ENCODE data around the gene ANKRD16. TPM values are rescaled to one million over a fixed set of nuclear protein-coding genes. Genes with fewer than 3 reads are reported as not detected.

The ANKRD16 gene
- total and polyA plus RNA-seq, 2 donors from 2014 or later: 6.7 to 7.1 TPM

DNA sequence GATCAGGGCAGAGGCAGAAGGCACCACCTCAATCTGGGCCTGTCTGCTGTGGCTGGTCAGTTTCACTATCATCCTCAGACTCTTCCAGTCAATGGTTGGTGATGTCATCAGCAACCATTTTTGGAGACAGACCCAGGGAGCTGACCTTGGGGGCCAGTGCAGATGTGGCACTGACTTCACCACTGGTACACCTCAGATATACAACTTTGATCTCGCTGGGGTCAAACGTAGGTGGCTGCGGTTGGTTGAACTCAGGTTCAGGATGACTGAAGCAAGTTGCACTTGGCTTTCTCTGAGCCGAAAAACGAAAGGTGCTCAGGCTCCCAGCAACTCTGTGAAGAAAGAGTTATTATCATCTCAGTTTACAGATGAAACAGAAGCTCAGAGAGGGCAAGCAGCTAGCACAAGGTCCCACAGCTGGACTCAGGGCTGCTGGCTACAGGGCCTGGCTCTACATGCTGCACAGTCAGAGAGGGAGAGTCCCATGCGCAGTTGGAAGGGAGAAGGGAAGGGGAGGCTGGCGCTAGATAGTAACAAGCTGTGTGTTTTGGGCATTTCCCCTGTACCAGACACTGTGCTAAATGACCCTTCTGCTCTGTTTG lies 27.2 kb downstream of the ANKRD16 start:
- TF ChIP-seq CTCF (IDR thresholded peaks at IDR 0.05; ENCODE audit: borderline replicate concordance, extremely low read depth, insufficient read depth): no peak
- FAIRE-seq (no peak), DNase-seq (no peak)
- no peaks in the 10 kb centered on the region for H3K9me3 ChIP-seq (ENCODE audit: control insufficient read depth in 2 of 3, insufficient read depth in 1 of 3, low read length in 3 of 3)
- H3K4me1 ChIP-seq (ENCODE audit: control insufficient read depth in 2 of 3, insufficient read depth in 2 of 3, low read depth in 1 of 3, low read length in 3 of 3): no peaks in the 10 kb centered on the region
- no peak overlapping the region for H3K9ac ChIP-seq (ENCODE audit: low read length in 3 of 3)
- no peak overlapping the region for H3K4me3 ChIP-seq (ENCODE audit: low read length in 3 of 3)
- intact Hi-C loops (cut with DNase I): no loop called here
- H3K27ac ChIP-seq (ENCODE audit: low read depth in 2 of 2, low read length in 2 of 2): no peak overlapping the region
- H3K27me3 ChIP-seq (ENCODE audit: control insufficient read depth, insufficient read depth, low read length): no peaks in the 10 kb centered on the region
- H3K36me3 ChIP-seq (ENCODE audit: control insufficient read depth in 2 of 3, insufficient read depth in 3 of 3, low read length in 3 of 3): no peaks in the 10 kb centered on the region

DNA sequence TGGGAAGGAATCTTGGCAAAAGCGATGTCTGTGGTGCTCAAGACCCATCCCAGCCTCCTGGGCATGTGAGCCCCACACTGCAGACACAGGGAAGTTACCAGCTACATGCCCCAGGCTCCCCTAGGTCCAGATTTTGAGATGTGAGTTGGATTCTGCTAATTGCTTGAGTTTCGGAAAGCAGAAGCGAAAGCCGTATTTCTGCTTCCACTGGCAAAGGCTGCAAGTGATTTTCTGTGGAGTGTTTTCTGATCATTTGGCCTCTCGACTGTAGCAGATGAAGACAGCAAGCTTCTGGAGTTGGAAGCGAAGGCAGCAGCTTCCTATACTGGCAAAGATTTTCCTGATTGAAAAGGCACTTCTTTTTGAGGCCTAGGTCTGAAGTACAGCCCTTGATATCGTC lies 29.6 kb downstream of the ANKRD16 start:
- Histone ChIP-seq H3K4me1 (ENCODE audit: control insufficient read depth in 2 of 3, insufficient read depth in 2 of 3, low read depth in 1 of 3, low read length in 3 of 3) (no peaks in the 10 kb centered on the region), H3K4me3 (ENCODE audit: low read length in 3 of 3) (no peak overlapping the region), H3K27me3 (ENCODE audit: control insufficient read depth, insufficient read depth, low read length) (no peaks in the 10 kb centered on the region), H3K27ac (ENCODE audit: low read depth in 2 of 2, low read length in 2 of 2) (no peak overlapping the region), H3K36me3 (ENCODE audit: control insufficient read depth in 2 of 3, insufficient read depth in 3 of 3, low read length in 3 of 3) (no peaks in the 10 kb centered on the region), H3K9me3 (ENCODE audit: control insufficient read depth in 2 of 3, insufficient read depth in 1 of 3, low read length in 3 of 3) (no peaks in the 10 kb centered on the region), H3K9ac (ENCODE audit: low read length in 3 of 3) (no peak overlapping the region)
- no peak for TF ChIP-seq CTCF (IDR thresholded peaks at IDR 0.05; ENCODE audit: borderline replicate concordance, extremely low read depth, insufficient read depth)
- FAIRE-seq (no peak), DNase-seq (no peak)
- intact Hi-C loops (cut with DNase I): no loop called here

DNA sequence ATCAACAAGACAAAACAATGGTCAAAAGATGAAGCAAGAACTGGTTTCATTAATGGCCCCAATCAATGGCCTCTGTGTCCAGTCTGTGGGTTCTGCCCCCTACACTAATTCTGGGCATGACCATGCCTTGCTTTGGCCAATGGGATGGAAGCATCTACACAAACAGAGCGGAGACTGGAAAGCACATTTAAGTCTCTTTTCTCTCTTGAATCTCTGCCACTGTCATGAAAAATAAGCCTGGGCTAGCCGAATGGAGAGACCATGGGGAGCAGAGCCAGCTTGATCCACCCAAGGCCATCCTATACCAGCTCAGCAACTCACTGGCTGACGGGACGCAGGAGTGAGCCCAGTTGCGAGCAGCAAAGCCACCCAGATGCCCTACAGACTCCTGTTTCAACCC lies 30.9 kb downstream of the ANKRD16 start:
- DNase-seq (no peak), FAIRE-seq (no peak)
- Histone ChIP-seq H3K4me1 (ENCODE audit: control insufficient read depth in 2 of 3, insufficient read depth in 2 of 3, low read depth in 1 of 3, low read length in 3 of 3) (no peaks in the 10 kb centered on the region), H3K27ac (ENCODE audit: low read depth in 2 of 2, low read length in 2 of 2) (no peak overlapping the region), H3K27me3 (ENCODE audit: control insufficient read depth, insufficient read depth, low read length) (no peaks in the 10 kb centered on the region), H3K9ac (ENCODE audit: low read length in 3 of 3) (no peak overlapping the region), H3K36me3 (ENCODE audit: control insufficient read depth in 2 of 3, insufficient read depth in 3 of 3, low read length in 3 of 3) (no peaks in the 10 kb centered on the region), H3K9me3 (ENCODE audit: control insufficient read depth in 2 of 3, insufficient read depth in 1 of 3, low read length in 3 of 3) (no peaks in the 10 kb centered on the region), H3K4me3 (ENCODE audit: low read length in 3 of 3) (no peak overlapping the region)
- TF ChIP-seq CTCF (IDR thresholded peaks at IDR 0.05; ENCODE audit: borderline replicate concordance, extremely low read depth, insufficient read depth): no peak
- intact Hi-C loops (cut with DNase I): no loop called here

DNA sequence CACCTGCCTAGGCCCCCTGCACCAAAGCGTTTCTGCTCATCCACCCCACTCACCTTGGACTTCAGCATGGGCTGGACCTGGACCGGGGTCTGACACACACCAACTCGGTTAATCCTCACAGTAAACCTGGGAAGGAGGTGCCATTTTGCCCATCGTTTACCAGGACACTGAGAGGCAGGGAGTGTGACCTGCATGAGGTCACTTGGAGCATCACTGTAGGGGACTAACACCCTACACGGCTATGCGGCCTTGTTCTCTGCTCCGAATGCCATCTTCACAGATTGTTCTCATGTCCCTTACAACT lies 33.0 kb downstream of the ANKRD16 start:
- H3K4me3 ChIP-seq (ENCODE audit: low read length in 3 of 3): no peak overlapping the region
- H3K9ac ChIP-seq (ENCODE audit: low read length in 3 of 3): no peak overlapping the region
- no peaks in the 10 kb centered on the region for H3K27me3 ChIP-seq (ENCODE audit: control insufficient read depth, insufficient read depth, low read length)
- no peak for DNase-seq
- intact Hi-C loops (cut with DNase I): no loop called here
- no peaks in the 10 kb centered on the region for H3K4me1 ChIP-seq (ENCODE audit: control insufficient read depth in 2 of 3, insufficient read depth in 2 of 3, low read depth in 1 of 3, low read length in 3 of 3)
- TF ChIP-seq CTCF (IDR thresholded peaks at IDR 0.05; ENCODE audit: borderline replicate concordance, extremely low read depth, insufficient read depth): no peak
- H3K9me3 ChIP-seq (ENCODE audit: control insufficient read depth in 2 of 3, insufficient read depth in 1 of 3, low read length in 3 of 3): no peaks in the 10 kb centered on the region
- H3K27ac ChIP-seq (ENCODE audit: low read depth in 2 of 2, low read length in 2 of 2): no peak overlapping the region
- no peak for FAIRE-seq
- H3K36me3 ChIP-seq (ENCODE audit: control insufficient read depth in 2 of 3, insufficient read depth in 3 of 3, low read length in 3 of 3): no peaks in the 10 kb centered on the region

Data from kidney (tissue), 14 donors.